Gastroesophageal sphincter (tissue), 4 donors: ENCODE data around the gene TGFBR2. TPM values are rescaled to one million over a fixed set of nuclear protein-coding genes. Genes with fewer than 3 reads are reported as not detected.

Experiments
- ATAC-seq: fragments of 150-250 bp; one replicate; pipeline ENCODE4 v1.9.1; 2016; ENCODE audit warnings: mild to moderate bottlenecking, moderate library complexity
- H3K27ac ChIP-seq, 4 donors: fragments of 200-600 bp; sonication (generic) in 3 of 4; 1 replicate in 3 of 4; 2 replicates in 1 of 4; pipeline ENCODE4 v1.5.1; 2016 to 2019
- H3K27me3 ChIP-seq: fragments of 200-600 bp; sonication (generic); one replicate; pipeline ENCODE4 v1.5.1; 2019
- H3K36me3 ChIP-seq, 2 donors: fragments of 200-600 bp; sonication (generic); one replicate each; pipeline ENCODE4 v1.5.1; 2019; ENCODE audit warnings: control low read depth in 1 of 2
- H3K4me1 ChIP-seq, 3 donors: fragments of 200-600 bp; sonication (generic); 1 replicate in 2 of 3; 2 replicates in 1 of 3; pipeline ENCODE4 v1.5.1; 2016 to 2019; ENCODE audit warnings: control low read depth in 2 of 3
- H3K4me3 ChIP-seq, 2 donors: fragments of 200-600 bp; sonication (generic); one replicate each; pipeline ENCODE4 v1.5.1; 2019; ENCODE audit warnings: mild to moderate bottlenecking in 1 of 2, moderate library complexity in 1 of 2
- H3K9me3 ChIP-seq, 3 donors: fragments of 200-600 bp; sonication (generic); one replicate each; pipeline ENCODE4 v1.5.1; 2017 to 2019; ENCODE audit warnings: control low read depth in 2 of 3
- EP300 ChIP-seq: sonication (generic); formaldehyde crosslinking; IDR thresholded peaks from one replicate; pipeline ENCODE4 v1.6.1; 2017; ENCODE audit warnings: antibody characterized with exemption, mild to moderate bottlenecking
- POLR2A ChIP-seq, 2 donors: fragments of 450-650 bp; IDR thresholded peaks; one replicate each; pipeline ENCODE4 v1.6.1; 2017; ENCODE audit warnings: antibody characterized with exemption in 2 of 2, mild to moderate bottlenecking in 2 of 2, moderate library complexity in 1 of 2
- POLR2AphosphoS5 ChIP-seq: sonication (generic); formaldehyde crosslinking; IDR thresholded peaks from one replicate; pipeline ENCODE4 v1.6.1; 2017; ENCODE audit warnings: antibody characterized with exemption
- WGBS, 2 donors: methylation state at CpG; one replicate each; pipeline ENCODE4 v1.1.5; 2018; ENCODE audit warnings: low coverage in 1 of 2; 5-methylcytosine and 5-hydroxymethylcytosine counted together
- total RNA-seq, 4 donors: library from RNA; depleted of rRNA; stranded (reverse); fragments of >200 nt; gene quantifications; one replicate each; pipeline ENCODE4 v1.1.0, GENCODE V29; 2016
- TF ChIP-seq, protein P1 (sequence below), 4 experiments: fragments of 200-600 bp in 2 of 4; fragments of 450-650 bp in 2 of 4; sonication (generic) in 1 of 4; IDR thresholded peaks; one replicate each; pipeline ENCODE4 v1.5.1; 2017 to 2019; ENCODE audit warnings: antibody characterized with exemption in 4 of 4, mild to moderate bottlenecking in 2 of 4, moderate library complexity in 2 of 4

TGFBR2 gene
- total RNA-seq, 4 donors from 2014 or later: 174 to 297 (median 231) TPM

DNA sequence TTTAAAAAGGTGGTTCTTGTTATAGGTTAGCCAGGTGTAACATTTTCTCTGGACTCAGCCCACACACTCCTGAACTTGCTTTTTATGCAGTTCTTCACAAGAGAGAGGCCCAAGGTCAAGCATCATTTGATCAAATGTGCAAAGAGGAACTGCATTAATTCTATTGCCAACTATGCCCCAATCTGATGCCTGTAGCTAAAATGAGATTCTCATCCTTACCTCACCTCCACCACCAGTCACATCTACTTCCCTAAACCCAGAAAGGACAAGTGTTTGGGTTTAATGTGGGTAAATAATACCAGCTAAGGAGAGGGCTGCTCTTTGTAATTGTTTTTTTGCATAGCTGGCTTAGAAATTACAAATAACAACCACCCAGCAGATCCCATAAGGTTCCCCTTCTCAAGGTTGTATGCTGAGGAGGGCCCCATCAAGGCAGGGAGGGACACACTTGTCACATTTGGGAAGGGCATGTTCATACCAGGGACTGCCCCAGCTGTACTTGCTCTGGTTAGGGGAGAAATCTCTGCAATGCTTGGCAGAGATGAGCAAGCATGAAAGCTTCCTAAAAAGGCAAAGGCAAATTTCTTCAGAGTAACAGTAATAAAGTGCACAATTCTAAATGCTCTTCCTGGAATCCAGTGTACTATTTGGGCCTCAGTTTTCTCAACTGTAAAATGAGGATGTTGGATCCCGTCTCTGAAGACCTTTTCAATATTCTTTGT lies 76.2 kb downstream of the TGFBR2 start:
- TF ChIP-seq EP300: no peak
- TF ChIP-seq, protein P1, sequence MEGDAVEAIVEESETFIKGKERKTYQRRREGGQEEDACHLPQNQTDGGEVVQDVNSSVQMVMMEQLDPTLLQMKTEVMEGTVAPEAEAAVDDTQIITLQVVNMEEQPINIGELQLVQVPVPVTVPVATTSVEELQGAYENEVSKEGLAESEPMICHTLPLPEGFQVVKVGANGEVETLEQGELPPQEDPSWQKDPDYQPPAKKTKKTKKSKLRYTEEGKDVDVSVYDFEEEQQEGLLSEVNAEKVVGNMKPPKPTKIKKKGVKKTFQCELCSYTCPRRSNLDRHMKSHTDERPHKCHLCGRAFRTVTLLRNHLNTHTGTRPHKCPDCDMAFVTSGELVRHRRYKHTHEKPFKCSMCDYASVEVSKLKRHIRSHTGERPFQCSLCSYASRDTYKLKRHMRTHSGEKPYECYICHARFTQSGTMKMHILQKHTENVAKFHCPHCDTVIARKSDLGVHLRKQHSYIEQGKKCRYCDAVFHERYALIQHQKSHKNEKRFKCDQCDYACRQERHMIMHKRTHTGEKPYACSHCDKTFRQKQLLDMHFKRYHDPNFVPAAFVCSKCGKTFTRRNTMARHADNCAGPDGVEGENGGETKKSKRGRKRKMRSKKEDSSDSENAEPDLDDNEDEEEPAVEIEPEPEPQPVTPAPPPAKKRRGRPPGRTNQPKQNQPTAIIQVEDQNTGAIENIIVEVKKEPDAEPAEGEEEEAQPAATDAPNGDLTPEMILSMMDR (IDR thresholded peaks at IDR 0.05): no peak
- no peak for TF ChIP-seq POLR2A (IDR thresholded peaks at IDR 0.05)
- peak; percentile 5 for TF ChIP-seq POLR2AphosphoS5
- H3K27ac ChIP-seq: peak overlapping the region; percentile 58 to 77 (median 64)
- H3K36me3 ChIP-seq: peaks cover 3 to 39% of the 10 kb centered on the region in 2 donors
- no peak for ATAC-seq
- H3K9me3 ChIP-seq: no peaks in the 10 kb centered on the region
- H3K27me3 ChIP-seq: no peaks in the 10 kb centered on the region
- H3K4me1 ChIP-seq: peaks cover 43 to 100% (median 59%) of the 10 kb centered on the region in 3 donors
- H3K4me3 ChIP-seq: no peak overlapping the region
- 20 to 23% methylated on average over 1 of the region's 1 CpG for WGBS, 2 donors

DNA sequence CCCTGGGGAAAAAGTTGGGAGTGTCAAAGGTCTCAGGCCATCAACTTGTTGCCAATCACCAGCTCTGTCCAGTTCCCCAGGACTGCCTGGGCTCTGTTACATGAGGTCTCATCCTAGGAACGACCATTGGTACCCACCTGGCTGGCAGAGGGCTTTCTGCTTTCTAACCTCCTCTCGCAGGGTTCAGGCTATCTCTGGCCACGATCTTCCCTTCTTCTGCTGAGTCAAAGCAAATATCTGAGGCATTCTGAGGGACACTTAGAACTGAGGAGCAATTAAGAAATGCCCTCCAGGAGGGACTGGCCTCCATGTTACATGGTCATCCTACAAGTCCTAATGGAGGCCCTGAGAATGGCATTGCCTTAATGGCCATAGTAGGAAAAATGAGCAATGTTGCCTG lies 77.4 kb downstream of the TGFBR2 start:
- Histone ChIP-seq H3K4me1 (peaks cover 54 to 100% (median 67%) of the 10 kb centered on the region in 3 donors), H3K27me3 (no peaks in the 10 kb centered on the region), H3K4me3 (no peak overlapping the region), H3K9me3 (no peaks in the 10 kb centered on the region), H3K27ac (peak overlapping the region; percentile 7 to 77 (median 52)), H3K36me3 (peaks cover 12 to 39% of the 10 kb centered on the region in 2 donors)
- no peak for ATAC-seq
- TF ChIP-seq POLR2AphosphoS5: no peak
- TF ChIP-seq, protein P1 (IDR thresholded peaks at IDR 0.05): no peak
- no peak for TF ChIP-seq POLR2A (IDR thresholded peaks at IDR 0.05)
- TF ChIP-seq EP300: no peak
- WGBS, 2 donors: 80% methylated on average over 1 of the region's 3 CpGs; no CpG with 5 or more reads in 1 of the 2 donors

DNA sequence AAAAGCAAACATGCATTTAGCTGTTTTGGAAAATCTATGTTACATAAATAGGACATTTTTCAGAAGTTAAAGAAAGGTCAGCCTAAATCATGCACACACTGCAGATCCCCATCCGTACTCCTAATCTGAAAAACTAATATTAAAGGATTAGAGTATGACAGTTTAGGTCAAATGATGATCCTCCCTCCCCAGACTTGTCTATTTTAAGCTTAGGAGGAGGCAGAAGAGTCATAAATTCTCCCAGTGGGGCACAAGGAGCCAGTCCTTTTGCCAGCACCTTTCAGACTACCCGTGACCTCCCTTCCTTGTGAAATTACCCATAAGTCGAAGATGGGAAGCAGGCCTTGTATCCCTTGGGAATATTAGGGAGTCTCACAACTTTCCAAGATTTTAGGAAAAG lies 78.0 kb downstream of the TGFBR2 start:
- WGBS, 2 donors: 21 to 38% methylated on average over 3 of the region's 3 CpGs
- no peaks in the 10 kb centered on the region for H3K27me3 ChIP-seq
- TF ChIP-seq POLR2AphosphoS5: no peak
- TF ChIP-seq EP300: no peak
- TF ChIP-seq POLR2A (IDR thresholded peaks at IDR 0.05): no peak
- TF ChIP-seq, protein P1 (IDR thresholded peaks at IDR 0.05): no peak
- peaks cover 12 to 36% of the 10 kb centered on the region in 2 donors for H3K36me3 ChIP-seq
- no peak for ATAC-seq
- H3K4me3 ChIP-seq: no peak overlapping the region
- peaks cover 60 to 100% (median 67%) of the 10 kb centered on the region in 3 donors for H3K4me1 ChIP-seq
- peak overlapping the region; percentile 34 to 77 (median 56) for H3K27ac ChIP-seq
- no peaks in the 10 kb centered on the region for H3K9me3 ChIP-seq

DNA sequence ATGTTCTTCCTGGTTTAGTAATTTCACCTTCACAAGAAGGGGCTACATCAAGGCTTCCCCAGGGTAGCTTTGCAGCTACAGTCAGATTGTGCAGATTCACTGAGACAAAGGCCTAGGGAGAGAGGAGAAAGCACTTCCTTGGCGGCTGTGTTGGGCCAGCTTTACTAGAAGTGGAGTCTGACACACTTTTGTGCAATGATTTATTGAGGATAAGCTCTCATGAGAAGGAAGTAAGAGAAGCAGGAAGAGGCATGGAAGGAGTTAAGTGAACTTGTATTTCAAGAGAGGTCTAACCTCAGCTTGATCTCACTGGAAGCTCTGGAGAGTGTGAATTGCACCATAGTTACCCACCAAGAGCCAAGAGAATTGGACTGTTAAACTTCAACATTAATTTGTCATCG lies 78.9 kb downstream of the TGFBR2 start:
- peaks cover 65 to 100% (median 66%) of the 10 kb centered on the region in 3 donors for H3K4me1 ChIP-seq
- peak overlapping the region; percentile 16 to 77 (median 36) for H3K27ac ChIP-seq
- no peaks in the 10 kb centered on the region for H3K9me3 ChIP-seq
- no peaks in the 10 kb centered on the region for H3K27me3 ChIP-seq
- ATAC-seq: no peak
- WGBS, 2 donors: 80 to 100% methylated on average over 1 of the region's 2 CpGs
- TF ChIP-seq POLR2AphosphoS5 (no peak), EP300 (no peak), POLR2A (IDR thresholded peaks at IDR 0.05) (no peak)
- TF ChIP-seq, protein P1 (IDR thresholded peaks at IDR 0.05): no peak
- H3K36me3 ChIP-seq: peaks cover 12 to 32% of the 10 kb centered on the region in 2 donors
- no peak overlapping the region for H3K4me3 ChIP-seq

DNA sequence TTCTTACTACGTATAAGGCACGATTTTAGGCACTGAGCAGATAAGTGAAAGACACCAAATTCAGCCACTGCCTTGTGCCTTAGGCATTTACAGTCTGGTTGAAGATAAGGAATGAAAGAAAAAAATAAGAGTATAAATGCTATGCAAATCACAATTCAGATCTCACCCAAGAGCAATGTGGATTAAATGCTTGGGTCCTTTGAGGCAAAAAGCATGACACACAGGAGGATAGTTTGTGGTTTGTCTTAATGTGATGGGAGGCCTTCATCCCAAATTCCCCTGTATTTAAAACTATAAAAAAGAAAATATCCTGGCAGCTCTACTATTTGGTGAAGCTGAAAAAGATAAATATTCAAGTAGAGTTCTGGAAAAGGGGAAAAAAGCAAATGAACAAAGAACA lies 79.8 kb downstream of the TGFBR2 start:
- TF ChIP-seq POLR2A (IDR thresholded peaks at IDR 0.05): no peak
- no peak for TF ChIP-seq EP300
- TF ChIP-seq, protein P1 (IDR thresholded peaks at IDR 0.05): no peak
- TF ChIP-seq POLR2AphosphoS5: no peak
- no peak for ATAC-seq
- Histone ChIP-seq H3K27me3 (no peaks in the 10 kb centered on the region), H3K27ac (peak overlapping the region; percentile 16 to 77 (median 34)), H3K4me1 (peaks cover 66 to 100% (median 67%) of the 10 kb centered on the region in 3 donors), H3K36me3 (peaks cover 12 to 39% of the 10 kb centered on the region in 2 donors), H3K9me3 (no peaks in the 10 kb centered on the region), H3K4me3 (no peak overlapping the region)
- 82 to 100% methylated on average over 2 of the region's 2 CpGs for WGBS, 2 donors
